Central memory CD4-positive, alpha-beta T cell (primary cell): ENCODE data around the gene YJEFN3.

Source experiments
- DNase-seq: peaks from one replicate; pipeline ENCODE4 v3.0.0; 2022
- total RNA-seq, 3 experiments: gene quantifications; one replicate each; lab custom pipeline; 2026; lab: John Stamatoyannopoulos, UW

Gene YJEFN3, protein sequence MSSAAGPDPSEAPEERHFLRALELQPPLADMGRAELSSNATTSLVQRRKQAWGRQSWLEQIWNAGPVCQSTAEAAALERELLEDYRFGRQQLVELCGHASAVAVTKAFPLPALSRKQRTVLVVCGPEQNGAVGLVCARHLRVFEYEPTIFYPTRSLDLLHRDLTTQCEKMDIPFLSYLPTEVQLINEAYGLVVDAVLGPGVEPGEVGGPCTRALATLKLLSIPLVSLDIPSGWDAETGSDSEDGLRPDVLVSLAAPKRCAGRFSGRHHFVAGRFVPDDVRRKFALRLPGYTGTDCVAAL
- 2.5 to 5.5 (median 3.3) reads per million in 3 experiments for total RNA-seq

DNA sequence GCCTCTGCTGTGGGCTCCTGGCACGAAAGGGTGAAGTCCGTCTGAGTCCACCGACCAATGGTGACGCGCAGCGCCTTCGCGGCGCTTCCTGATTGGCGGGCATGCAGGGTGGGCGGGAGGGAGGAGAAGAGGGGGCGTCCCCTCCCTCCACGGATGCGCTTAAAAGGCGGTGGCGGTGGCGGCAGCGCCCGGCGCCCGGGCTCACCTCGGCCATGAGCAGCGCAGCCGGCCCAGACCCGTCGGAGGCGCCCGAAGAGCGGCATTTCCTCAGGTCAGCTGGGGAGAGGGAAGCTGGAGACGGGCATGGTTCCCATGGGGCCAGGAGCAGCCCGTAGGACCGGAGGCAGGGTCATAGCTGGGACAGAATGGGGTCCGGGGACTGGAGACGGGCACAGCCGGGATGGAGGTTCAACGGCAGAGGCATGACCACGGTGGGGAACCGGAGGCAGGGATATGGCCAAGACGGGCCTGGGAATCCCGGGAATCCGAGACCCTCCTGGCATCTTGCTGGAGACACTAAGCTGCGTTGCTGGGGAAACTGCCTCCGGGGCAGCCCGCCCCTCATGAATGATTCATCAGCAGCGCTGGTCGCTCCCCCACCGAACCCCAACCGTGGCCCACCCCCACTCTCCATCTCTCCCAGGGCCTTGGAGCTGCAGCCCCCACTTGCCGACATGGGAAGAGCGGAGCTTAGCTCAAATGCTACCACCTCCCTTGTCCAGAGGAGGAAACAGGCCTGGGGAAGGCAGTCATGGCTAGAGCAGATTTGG, at the start of gene YJEFN3:
TSS of gene YJEFN3 (plus strand) at position 191 of the 770 bp plus-strand sequence. CDS start at position 213, 22 bp downstream.
- DNase-seq: no peak

GRCh38 chr19:19480688-19481087, 48.0 kb upstream of the YJEFN3 start:
- DNase-seq: no peak

DNA sequence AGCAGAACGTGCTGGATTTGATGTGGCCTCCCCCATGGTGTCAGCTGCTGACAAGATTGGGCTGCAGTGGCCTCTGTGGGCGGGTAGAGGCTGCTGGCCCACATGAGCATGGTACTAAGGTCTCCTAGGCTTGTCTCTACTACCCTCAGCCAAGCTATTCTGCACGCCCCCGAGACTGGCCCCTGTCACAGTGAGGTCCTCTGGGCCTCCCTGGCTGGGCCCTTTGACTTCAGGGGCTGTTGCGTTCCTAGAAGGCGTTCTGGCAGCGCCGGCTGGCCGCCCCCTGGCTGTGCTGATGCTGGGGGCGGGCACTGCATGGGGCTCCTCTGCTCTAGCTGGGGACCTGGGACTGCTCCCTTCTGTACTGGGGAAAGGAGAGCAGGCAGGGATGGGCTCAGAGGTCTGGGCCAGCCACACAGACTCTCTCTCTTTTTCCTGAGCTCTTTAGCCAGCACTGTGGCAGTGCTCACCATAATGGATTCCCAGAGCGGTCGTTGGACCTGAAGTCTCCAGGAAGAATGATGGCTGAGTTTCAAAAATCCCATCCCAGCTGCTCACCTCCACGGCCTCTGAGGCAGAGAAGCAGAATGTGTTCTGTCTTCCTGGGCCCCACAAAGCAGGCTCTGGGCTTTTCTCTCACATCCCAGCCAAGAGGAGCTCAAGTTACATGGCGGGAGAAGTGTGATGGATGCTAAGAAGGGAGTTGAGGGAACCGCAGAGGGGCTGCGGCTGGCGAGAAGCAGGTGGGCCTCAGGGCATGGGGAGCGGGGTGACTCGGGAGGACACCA, 45.7 kb upstream of the YJEFN3 start:
- DNase-seq: no peak

GRCh38 chr19:19485161-19485997, 43.3 kb upstream of the YJEFN3 start:
- DNase-seq: no peak

- DNase-seq: no peak
Measured at GRCh38 chr19:19485998-19486290, 42.8 kb upstream of the YJEFN3 start.

DNA sequence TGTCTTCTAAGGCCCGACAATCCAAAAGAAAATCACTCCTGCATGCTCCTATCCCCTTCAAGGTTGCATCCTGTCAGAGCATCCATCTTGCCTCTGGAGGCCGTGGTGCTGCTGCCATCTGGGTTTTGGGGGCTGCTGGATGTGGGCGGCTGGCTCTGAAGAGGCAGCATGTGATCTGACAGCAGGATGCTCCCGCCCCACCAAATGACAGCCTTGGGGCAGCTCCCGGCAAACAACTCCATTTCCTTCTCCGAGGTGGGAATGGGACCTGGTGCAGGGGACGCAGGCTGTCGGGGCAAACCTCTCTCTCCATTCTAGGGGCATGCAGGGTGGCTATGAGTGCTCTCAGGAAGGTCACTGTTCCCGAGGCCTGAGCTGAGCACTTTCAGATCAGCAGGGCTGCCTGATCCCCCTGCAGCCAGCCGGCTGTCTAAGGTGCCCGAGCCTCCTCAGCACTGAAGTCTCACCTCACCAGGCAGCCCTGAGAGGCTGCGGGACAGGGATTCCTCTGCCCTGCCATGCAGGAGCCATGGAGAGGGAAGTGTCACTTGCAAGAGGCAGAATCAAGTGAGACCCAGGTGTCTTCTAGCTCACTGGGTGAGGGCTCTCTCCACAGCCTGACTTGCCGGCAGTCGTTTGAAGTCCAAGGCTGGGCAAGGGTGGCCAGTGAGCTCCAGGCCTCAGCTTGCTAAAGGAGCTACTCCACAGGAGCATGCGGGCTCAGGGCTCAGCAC, 42.2 kb upstream of the YJEFN3 start:
- no peak for DNase-seq

GRCh38 chr19:19487077-19487949, 41.4 kb upstream of the YJEFN3 start:
- DNase-seq: no peak

- DNase-seq: no peak
Measured at GRCh38 chr19:19487950-19488874, 40.5 kb upstream of the YJEFN3 start.

- DNase-seq: peak; percentile 96
Measured at GRCh38 chr19:19488875-19489690, 39.6 kb upstream of the YJEFN3 start.

DNA sequence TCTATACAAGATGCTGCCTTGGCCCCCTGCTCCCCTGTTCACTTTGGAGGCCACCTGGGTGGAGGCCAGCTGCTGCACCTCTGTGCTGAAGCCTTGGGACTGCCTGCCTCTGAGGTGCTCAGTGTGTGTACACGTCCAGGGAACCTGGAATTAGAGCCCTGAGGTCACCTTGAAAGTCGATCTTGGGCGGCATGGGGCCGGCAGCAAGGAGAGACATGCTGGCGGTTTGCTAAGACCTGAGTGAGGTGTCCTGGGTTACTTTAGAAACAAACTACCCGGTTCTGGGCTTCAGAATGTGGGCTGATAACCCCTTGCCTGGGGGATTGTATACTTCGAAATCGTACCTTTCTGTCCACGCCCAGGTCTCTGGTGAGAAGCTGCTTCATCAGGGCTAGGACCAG, 38.9 kb upstream of the YJEFN3 start:
- DNase-seq: no peak

DNA sequence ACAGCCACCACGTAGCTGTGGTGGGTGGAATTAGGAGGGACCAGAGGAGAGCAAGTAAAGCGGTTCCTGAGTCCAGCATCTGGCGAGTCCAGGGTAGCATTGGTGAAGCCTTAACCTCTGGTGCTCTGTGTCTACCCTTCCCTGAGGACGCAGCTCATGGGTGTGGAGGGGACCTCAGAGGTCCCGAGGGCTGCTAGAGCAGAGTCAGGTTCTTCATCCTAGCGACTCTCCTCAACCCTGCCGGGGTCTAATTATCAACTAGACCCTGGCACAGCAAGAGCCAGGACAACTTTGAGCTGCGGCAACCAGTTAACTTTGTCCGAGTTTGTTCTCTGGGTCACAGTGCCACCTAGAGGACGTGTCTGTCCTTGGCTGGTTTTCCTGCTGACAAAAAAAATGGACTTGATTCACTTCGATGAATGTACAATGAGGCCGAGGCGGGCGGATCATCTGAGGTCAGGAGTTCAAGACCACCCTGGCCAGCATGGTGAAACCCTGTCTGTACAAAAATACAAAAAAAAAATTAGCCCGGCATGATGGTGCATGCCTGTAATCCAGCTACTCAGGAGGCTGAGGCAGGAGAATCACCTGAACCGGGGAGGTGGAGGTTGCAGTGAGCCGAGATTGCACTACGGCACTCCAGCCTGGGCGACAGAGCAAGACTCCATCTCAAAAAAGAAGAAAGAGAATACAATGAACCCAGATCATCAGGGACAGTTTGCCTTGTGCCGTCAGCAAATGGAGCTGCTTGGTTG, 38.3 kb upstream of the YJEFN3 start:
- DNase-seq: peak; percentile 78

- DNase-seq: no peak
Measured at GRCh38 chr19:19491321-19492025, 37.2 kb upstream of the YJEFN3 start.

DNA sequence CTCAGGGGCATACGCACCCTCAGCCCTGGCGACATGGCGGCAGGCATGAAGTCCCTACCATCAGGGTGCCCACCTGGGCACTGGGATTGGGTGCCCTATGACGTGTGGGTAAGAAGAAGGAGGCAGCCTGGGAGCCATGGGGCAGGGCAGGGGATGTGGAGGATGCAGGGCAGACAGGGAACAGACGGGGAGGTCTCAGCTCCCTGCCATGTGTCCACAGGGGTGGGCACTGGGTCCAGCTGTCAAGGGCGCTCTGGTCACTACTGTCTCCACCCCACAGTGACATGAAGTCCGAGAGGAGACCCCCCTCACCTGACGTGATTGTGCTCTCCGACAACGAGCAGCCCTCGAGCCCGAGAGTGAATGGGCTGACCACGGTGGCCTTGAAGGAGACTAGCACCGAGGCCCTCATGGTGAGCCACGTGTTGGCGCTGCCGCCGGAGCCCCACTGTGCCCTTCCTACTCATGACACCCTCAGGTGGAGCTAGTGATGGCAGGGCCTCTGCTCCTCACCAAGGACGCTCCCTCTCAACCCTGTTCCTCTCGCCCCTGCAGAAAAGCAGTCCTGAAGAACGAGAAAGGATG, 36.6 kb upstream of the YJEFN3 start:
- no peak for DNase-seq

DNA sequence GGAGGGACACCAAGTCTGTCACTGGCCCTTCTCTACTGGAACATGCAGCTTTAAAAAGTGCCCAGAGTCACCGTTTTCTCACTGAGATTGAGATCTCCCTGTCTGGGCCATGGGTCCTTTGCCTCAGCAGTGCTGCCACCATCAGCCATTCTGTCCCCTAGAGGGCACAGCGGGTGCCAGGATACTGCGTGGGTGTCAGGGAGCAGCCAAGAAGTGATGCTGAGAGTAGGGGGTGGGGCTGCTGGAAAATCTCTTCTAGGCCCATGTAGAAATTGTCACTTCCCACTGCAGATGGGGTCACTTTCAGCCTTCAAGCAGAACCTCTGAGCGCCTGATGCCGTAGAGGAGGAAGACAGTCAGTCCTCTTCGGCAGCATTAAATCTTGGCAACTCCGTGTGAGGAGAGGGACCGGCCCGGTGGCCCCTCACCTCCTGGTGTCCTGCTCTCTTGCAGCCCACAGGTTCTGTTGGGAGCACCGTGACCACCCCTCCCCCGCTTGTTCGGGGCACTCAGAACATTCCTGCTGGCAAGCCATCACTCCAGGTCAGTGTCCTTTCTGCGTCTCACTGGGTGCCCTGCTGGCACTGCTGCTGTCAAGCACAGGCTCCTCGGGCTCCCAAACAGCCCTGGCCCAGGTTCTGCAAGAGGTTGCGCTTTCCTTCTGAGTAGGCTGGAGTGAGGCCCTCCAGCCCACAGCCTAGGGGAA, 34.7 kb upstream of the YJEFN3 start:
- no peak for DNase-seq

GRCh38 chr19:19495614-19496603, 32.8 kb upstream of the YJEFN3 start:
- DNase-seq: no peak
